HEK293 (cell line): Measurements from ENCODE around the gene LMBRD2.

Experiments
- CTCF ChIA-PET: fragments of 350-600 bp; formaldehyde crosslinking; extraction: SDS; loops from one replicate; lab custom pipeline; 2021; ENCODE audit warnings: antibody characterized with exemption; lab: Yijun Ruan, JAX
- POLR2A ChIA-PET: fragments of 300-600 bp; formaldehyde crosslinking; extraction: SDS; loops from one replicate; lab custom pipeline; 2020; ENCODE audit warnings: antibody characterized with exemption, inconsistent platforms; lab: Yijun Ruan, JAX
- H3K27ac ChIP-seq: fragments of 200-500 bp; sonication (Bioruptor generic); 2 replicates; pipeline ENCODE4 v1.5.1; 2014; ENCODE audit warnings: low read depth, low read length, control low read depth, inconsistent platforms; ENCODE audit errors: extremely low read depth
- H3K36me3 ChIP-seq, 2 experiments: fragments of 200-500 bp in 1 of 2; sonication (Bioruptor generic) in 1 of 2; 1 replicate in 1 of 2; 2 replicates in 1 of 2; pipeline ENCODE4 v1.5.1; 2014 to 2017; ENCODE audit warnings: inconsistent platforms in 2 of 2, low read length in 2 of 2; ENCODE audit not compliant: control insufficient read depth in 2 of 2, insufficient read depth in 1 of 2
- H3K4me1 ChIP-seq: fragments of 200-500 bp; sonication (Bioruptor generic); 2 replicates; pipeline ENCODE4 v1.5.1; 2014; ENCODE audit warnings: mild to moderate bottlenecking, low read length, inconsistent platforms; ENCODE audit not compliant: control insufficient read depth, insufficient read depth
- H3K4me3 ChIP-seq: 2 replicates; pipeline ENCODE4 v1.5.1; 2011; ENCODE audit warnings: low read depth, mild to moderate bottlenecking, control low read depth, low read length, moderate library complexity
- H3K9me3 ChIP-seq: fragments of 200-500 bp; sonication (Bioruptor generic); 2 replicates; pipeline ENCODE4 v1.5.1; 2014; ENCODE audit warnings: low read depth, low read length, inconsistent platforms; ENCODE audit not compliant: control insufficient read depth, insufficient read depth
- ATF2 ChIP-seq: fragments of 450-650 bp; formaldehyde crosslinking; IDR thresholded peaks from 2 replicates; pipeline ENCODE4 v1.5.1; 2016; ENCODE audit warnings: missing biosample characterization, missing genetic modification characterization, low read depth
- ELK4 ChIP-seq: IDR thresholded peaks from 2 replicates; pipeline ENCODE4 v1.6.1; 2011; ENCODE audit warnings: mild to moderate bottlenecking, low read depth, low read length, borderline replicate concordance
- PRDM10 ChIP-seq: fragments of 450-650 bp; formaldehyde crosslinking; IDR thresholded peaks from 2 replicates; pipeline ENCODE4 v1.5.1; 2016; ENCODE audit warnings: missing biosample characterization, missing genetic modification characterization
- SCRT2 ChIP-seq: fragments of 450-650 bp; formaldehyde crosslinking; IDR thresholded peaks from 2 replicates; pipeline ENCODE4 v1.5.1; 2016; ENCODE audit warnings: missing biosample characterization, missing genetic modification characterization
- ZBTB20 ChIP-seq: fragments of 450-650 bp; formaldehyde crosslinking; IDR thresholded peaks from 2 replicates; pipeline ENCODE4 v1.5.1; 2016; ENCODE audit warnings: missing biosample characterization, missing genetic modification characterization
- ZBTB21 ChIP-seq: fragments of 450-650 bp; formaldehyde crosslinking; IDR thresholded peaks from 2 replicates; pipeline ENCODE4 v1.5.1; 2017; ENCODE audit warnings: missing biosample characterization, missing genetic modification characterization
- ZNF138 ChIP-seq: fragments of 450-650 bp; formaldehyde crosslinking; IDR thresholded peaks from 2 replicates; pipeline ENCODE4 v1.5.1; 2016; ENCODE audit warnings: missing biosample characterization, missing genetic modification characterization, borderline replicate concordance
- ZNF335 ChIP-seq: fragments of 450-650 bp; formaldehyde crosslinking; conservative IDR thresholded peaks from 2 replicates; pipeline ENCODE4 v1.5.1; 2016; ENCODE audit warnings: missing biosample characterization, missing genetic modification characterization
- ZNF341 ChIP-seq: fragments of 450-650 bp; formaldehyde crosslinking; IDR thresholded peaks from 2 replicates; pipeline ENCODE4; 2016; ENCODE audit warnings: low read depth, missing biosample characterization, missing genetic modification characterization
- ZNF449 ChIP-seq: fragments of 450-650 bp; formaldehyde crosslinking; IDR thresholded peaks from 2 replicates; pipeline ENCODE4 v1.5.1; 2017; ENCODE audit warnings: missing biosample characterization, mild to moderate bottlenecking, missing genetic modification characterization, moderate library complexity
- ZNF600 ChIP-seq: fragments of 450-650 bp; formaldehyde crosslinking; IDR thresholded peaks from 2 replicates; pipeline ENCODE4 v1.5.1; 2016; ENCODE audit warnings: missing biosample characterization, missing genetic modification characterization
- ZNF654 ChIP-seq: fragments of 450-650 bp; formaldehyde crosslinking; IDR thresholded peaks from 2 replicates; pipeline ENCODE4 v1.5.1; 2016; ENCODE audit warnings: low read depth, missing biosample characterization, missing genetic modification characterization
- ZNF660 ChIP-seq: fragments of 450-650 bp; IDR thresholded peaks from 2 replicates; pipeline ENCODE4 v1.5.1; 2018; ENCODE audit warnings: missing biosample characterization, mild to moderate bottlenecking, missing genetic modification characterization

The LMBRD2 gene

GRCh38 chr5:36105819-36106218 lies 45.9 kb downstream of the LMBRD2 start (continued):
- TF ChIP-seq PRDM10 (tag by site-specific recombination): no peak
- TF ChIP-seq ZNF341 (tag by site-specific recombination): no peak
- TF ChIP-seq ZBTB20 (tag by site-specific recombination): no peak
- no peak for TF ChIP-seq ZNF660 (tag by site-specific recombination)
- no peak for TF ChIP-seq ELK4
- TF ChIP-seq, all 188 proteins: peak for 0

GRCh38 chr5:36099748-36100147 lies 51.9 kb downstream of the LMBRD2 start:
- Histone ChIP-seq H3K27ac (no peak overlapping the region), H3K4me3 (no peak overlapping the region), H3K9me3 (no peaks in the 10 kb centered on the region), H3K4me1 (no peaks in the 10 kb centered on the region), H3K36me3 (peaks cover 3 to 4% of the 10 kb centered on the region in 2 experiments; a peak in 2 of 3 replicates)
- no peak for TF ChIP-seq ATF2 (tag by site-specific recombination)
- TF ChIP-seq ZNF449 (tag by site-specific recombination): no peak
- no peak for TF ChIP-seq ZNF138
- ChIA-PET CTCF (no interaction called here), POLR2A (no interaction called here)

- H3K4me3 ChIP-seq: no peak overlapping the region
- H3K27ac ChIP-seq: no peak overlapping the region
- H3K36me3 ChIP-seq: no peaks in the 10 kb centered on the region; a peak in 1 of 3 replicates
- ChIA-PET CTCF (interaction anchor here (0.7 to 2.6 kb wide), 3 partner anchors 9 to 600 kb away, joined by 3 to 13 read pairs (median 3); no protein-coding TSS in a partner anchor), POLR2A (interaction anchor here (1.0 kb wide), 1 partner anchor 55 kb away, joined by 3 read pairs; the partner anchor contains the start of genes LMBRD2 and SKP2)
- H3K4me1 ChIP-seq: no peaks in the 10 kb centered on the region
- no peaks in the 10 kb centered on the region for H3K9me3 ChIP-seq
- TF ChIP-seq SCRT2 (tag by site-specific recombination) (no peak), ZBTB21 (tag by site-specific recombination) (no peak), ZNF335 (tag by site-specific recombination) (no peak), ZNF654 (tag by site-specific recombination) (no peak), ZNF600 (tag by site-specific recombination) (no peak)
Measured at GRCh38 chr5:36096486-36096885, 55.2 kb downstream of the LMBRD2 start.
